Brain microvascular endothelial cell (primary cell): ENCODE measurements around the gene SCAPER.

Experiments used
- DNase-seq: peaks from one replicate; pipeline ENCODE4 v3.0.0-alpha.2; 2020
- H3K27ac ChIP-seq: fragments of 250-450 bp; sonication (Bioruptor Pico); 2 replicates; pipeline ENCODE4 v1.5.1; 2020; ENCODE audit warnings: mild to moderate bottlenecking, moderate library complexity
- H3K27me3 ChIP-seq: fragments of 250-450 bp; sonication (Bioruptor Pico); replicated peaks from 2 replicates; pipeline ENCODE4 v1.5.1; 2020; ENCODE audit warnings: mild to moderate bottlenecking
- H3K36me3 ChIP-seq: fragments of 250-450 bp; sonication (Bioruptor Pico); replicated peaks from 2 replicates; pipeline ENCODE4 v1.5.1; 2020; ENCODE audit warnings: mild to moderate bottlenecking
- H3K4me3 ChIP-seq: 2 replicates; pipeline ENCODE4 v1.5.1; 2011; ENCODE audit warnings: low read depth, mild to moderate bottlenecking, control low read depth, low read length, moderate library complexity
- in situ Hi-C: cut with HindIII; loops from 2 replicates; pipeline ENCODE4 v1.10.0; 2017; ENCODE audit warnings: low sequenced_read_pairs, low pct_ligation_motif_present
- TF ChIP-seq, protein P1 (sequence below): IDR thresholded peaks from 2 replicates; pipeline ENCODE4 v1.5.1; 2011; ENCODE audit warnings: low read depth, mild to moderate bottlenecking, moderate library complexity, low read length, control low read depth, inconsistent platforms; ENCODE audit errors: missing control alignments

Gene SCAPER

DNA sequence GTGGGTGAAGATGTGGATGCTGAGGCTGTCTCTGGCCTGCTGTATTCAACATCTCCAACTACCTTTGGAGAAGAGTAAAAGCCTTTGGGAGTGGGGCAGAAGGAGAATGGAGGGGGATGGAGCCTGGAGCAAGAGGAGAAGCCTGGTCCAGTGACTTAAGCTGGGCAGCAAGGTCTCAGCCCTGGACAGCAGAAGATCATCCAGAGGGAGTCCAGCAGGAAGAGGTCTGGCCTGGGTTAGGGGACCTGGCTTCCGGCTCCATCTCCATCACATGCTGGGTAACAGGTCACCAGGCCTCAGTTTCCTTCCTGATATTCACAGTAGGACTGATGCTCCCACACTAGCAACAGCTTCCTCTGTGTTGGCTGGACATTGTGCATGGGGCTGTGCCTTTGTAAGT, 572.3 kb downstream of the SCAPER start:
- TF ChIP-seq, protein P1, sequence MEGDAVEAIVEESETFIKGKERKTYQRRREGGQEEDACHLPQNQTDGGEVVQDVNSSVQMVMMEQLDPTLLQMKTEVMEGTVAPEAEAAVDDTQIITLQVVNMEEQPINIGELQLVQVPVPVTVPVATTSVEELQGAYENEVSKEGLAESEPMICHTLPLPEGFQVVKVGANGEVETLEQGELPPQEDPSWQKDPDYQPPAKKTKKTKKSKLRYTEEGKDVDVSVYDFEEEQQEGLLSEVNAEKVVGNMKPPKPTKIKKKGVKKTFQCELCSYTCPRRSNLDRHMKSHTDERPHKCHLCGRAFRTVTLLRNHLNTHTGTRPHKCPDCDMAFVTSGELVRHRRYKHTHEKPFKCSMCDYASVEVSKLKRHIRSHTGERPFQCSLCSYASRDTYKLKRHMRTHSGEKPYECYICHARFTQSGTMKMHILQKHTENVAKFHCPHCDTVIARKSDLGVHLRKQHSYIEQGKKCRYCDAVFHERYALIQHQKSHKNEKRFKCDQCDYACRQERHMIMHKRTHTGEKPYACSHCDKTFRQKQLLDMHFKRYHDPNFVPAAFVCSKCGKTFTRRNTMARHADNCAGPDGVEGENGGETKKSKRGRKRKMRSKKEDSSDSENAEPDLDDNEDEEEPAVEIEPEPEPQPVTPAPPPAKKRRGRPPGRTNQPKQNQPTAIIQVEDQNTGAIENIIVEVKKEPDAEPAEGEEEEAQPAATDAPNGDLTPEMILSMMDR = no peak
- H3K27me3 ChIP-seq = peaks cover 13% of the 10 kb centered on the region
- DNase-seq = no peak
- no peaks in the 10 kb centered on the region for H3K36me3 ChIP-seq
- H3K27ac ChIP-seq = no peak overlapping the region
- in situ Hi-C loops = no loop called here
- H3K4me3 ChIP-seq = no peak overlapping the region

DNA sequence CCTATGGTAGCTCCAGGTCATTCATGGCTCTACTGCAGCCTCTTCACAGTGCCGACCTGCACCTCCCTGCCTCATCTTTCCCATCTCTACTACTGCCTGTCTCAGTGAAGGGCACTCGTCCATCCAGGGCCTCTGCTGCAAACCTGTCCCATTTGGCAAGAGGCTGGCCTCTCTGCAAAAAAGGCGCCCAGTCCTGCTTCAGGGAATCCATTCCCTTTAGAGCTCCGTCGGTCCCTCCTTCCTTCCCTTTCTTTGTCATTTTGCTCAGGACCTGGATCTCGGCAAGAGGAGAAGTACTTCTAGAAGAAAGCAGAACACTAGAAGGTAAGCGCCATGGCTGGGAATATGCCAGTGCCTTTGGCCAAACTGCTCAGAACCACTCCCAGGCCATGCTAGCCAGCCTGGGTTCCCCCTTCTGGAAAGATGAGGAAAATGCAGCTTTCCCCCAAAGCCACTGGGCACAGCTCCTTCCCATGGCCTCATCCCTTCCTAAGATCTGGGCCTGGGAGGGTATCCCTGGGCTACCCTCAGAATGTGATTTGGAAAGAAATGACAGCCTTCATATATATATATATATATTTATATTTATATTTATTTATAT, 575.0 kb downstream of the SCAPER start:
- TF ChIP-seq, protein P1 = peak; percentile 85
- Histone ChIP-seq H3K27ac (no peak overlapping the region), H3K27me3 (peaks cover 2% of the 10 kb centered on the region), H3K36me3 (no peaks in the 10 kb centered on the region), H3K4me3 (no peak overlapping the region)
- in situ Hi-C loops = no loop called here
- DNase-seq = no peak

DNA sequence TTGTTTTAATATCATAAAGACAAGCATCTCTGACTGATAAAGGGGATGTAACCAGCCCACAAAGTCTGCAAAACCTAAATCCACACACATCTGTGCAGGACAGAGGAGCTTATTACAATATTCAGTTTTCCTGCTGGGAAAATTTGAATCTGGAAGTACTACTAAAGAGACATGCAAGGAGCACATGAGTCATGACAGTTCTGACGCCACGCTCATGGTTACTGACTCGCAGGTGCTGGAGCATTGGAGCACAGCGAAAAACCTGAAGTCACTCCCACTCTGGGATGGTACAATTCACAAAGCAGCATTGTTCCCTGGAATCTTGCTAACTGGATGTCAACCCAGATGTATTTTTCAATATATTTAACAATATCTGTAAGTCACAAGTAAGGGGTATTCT, 576.2 kb downstream of the SCAPER start:
- in situ Hi-C loops = no loop called here
- Histone ChIP-seq H3K4me3 (no peak overlapping the region), H3K36me3 (no peaks in the 10 kb centered on the region), H3K27ac (no peak overlapping the region), H3K27me3 (peaks cover 2% of the 10 kb centered on the region)
- no peak for DNase-seq
- TF ChIP-seq, protein P1 = no peak

DNA sequence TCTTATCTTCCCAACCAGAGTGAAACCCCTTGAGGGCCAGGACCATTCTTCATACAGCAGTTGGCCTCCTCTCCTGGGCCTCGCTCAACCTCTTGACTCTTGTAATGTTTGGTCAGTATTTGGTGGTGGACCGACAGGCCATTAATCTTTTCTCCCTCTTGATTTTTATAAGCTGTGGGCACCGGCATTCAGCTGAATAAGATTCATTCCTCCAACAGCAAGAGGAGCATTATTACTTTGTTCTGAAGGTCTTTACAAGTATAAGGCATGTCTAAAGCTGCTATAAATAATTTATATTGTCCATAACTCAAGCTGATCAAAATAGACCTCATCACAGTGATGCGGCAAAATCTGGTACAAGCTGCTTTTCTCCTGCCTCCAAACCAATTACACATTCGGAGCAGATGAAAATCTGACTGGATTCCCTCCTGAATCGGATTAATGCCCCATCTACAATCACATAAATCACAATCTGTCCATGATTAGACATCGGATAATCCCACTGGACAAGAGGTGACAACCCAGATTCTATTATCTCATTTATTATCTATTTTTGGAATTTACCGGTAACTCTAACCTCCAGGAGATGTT, 576.9 kb downstream of the SCAPER start:
- Histone ChIP-seq H3K36me3 (no peaks in the 10 kb centered on the region), H3K4me3 (no peak overlapping the region), H3K27me3 (peaks cover 2% of the 10 kb centered on the region), H3K27ac (no peak overlapping the region)
- in situ Hi-C loops = no loop called here
- TF ChIP-seq, protein P1 = no peak
- no peak for DNase-seq

DNA sequence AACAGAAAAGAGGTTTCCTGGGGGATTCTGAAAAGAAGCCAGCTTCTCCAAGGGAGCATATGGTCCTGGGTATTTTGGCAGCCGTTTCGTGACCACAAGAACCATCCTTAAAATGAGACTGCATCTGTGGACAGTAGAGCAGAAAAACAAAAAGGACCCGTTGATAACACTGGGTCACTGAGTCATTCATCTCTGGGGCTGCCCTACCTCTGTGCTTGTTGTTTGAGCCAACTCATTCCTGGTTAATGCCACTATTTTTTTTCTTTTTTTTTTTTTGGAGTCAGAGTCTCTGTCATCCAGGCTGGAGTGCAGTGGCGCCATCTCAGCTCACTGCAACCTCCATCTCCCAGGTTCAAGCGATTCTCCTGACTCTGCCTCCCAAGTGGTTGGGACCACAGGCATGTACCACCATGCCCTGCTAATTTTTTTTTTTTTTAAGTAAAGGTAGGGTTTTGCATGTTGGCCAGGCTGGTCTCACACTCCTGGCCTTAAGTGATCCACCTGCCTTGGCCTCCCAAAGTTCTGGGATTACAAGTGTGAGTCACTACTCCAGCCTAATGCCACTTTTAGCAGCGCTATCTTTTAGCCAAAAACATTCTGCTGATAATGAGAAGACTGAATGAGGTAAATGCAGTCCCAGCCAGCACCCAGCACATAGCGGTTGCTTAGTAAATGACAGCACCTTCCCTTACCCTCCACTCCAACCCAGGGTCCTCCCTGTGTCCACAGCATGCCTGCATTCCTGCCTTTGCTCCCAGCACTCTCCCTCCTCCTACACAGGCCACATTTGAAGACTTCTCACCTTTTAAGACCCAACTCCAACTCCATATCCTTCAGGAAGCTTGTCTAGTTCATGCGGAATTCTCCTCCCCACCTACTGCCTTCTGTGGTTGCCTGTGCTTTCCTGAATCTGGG, 577.7 kb downstream of the SCAPER start:
- TF ChIP-seq, protein P1 = no peak
- Histone ChIP-seq H3K27ac (no peak overlapping the region), H3K27me3 (peaks cover 5% of the 10 kb centered on the region), H3K36me3 (no peaks in the 10 kb centered on the region), H3K4me3 (no peak overlapping the region)
- in situ Hi-C loops = no loop called here
- DNase-seq = no peak
